ENCODE data around the gene DENND2A. TPM values are rescaled to one million over a fixed set of nuclear protein-coding genes. Genes with fewer than 3 reads are reported as not detected.

The DENND2A gene
- total RNA-seq, 1 experiment from 2014 or later, result 10.0 TPM

GRCh38 chr7:140681766-140682165 lies 41.2 kb upstream of the DENND2A start (continued):
- TF ChIP-seq ZNF281 (CRISPR knock-in tag; IDR thresholded peaks at IDR 0.05), result no peak

DNA sequence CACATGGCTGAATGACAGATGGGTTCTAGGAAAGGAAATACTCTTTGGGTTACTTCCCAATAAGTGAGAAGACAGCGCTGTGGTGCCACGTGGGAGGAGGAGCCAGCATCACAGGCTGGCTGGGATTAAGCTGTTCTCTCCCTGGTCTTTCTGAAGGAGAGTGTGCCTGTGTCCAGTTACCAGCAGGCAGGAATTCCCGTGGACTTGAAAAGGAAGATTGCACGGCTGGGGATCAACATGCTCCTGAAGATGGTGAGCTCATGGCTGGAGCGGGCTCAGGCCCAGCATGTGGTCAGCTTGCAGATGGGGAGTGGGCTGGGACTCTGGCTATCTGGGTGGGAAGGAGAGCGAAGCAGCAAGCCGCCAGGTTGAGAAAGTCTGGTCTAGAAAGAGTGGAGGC lies 40.3 kb upstream of the DENND2A start:
- no peak for DNase-seq (ENCODE audit: low spot score)
- H3K4me3 Mint-ChIP-seq, result no peak overlapping the region

GRCh38 chr7:140679186-140679585 lies 38.6 kb upstream of the DENND2A start:
- ATAC-seq (no peak), DNase-seq (ENCODE audit: low spot score) (no peak)
- peaks cover 12% of the 10 kb centered on the region for H3K36me3 Mint-ChIP-seq
- H3K27ac Mint-ChIP-seq, result no peak overlapping the region
- no peaks in the 10 kb centered on the region for H3K9me3 Mint-ChIP-seq
- ChIA-PET CTCF (interaction anchor here (1.4 to 2.3 kb wide), 2 partner anchors 10 to 12 kb away, joined by 3 to 6 read pairs; no protein-coding TSS in a partner anchor), POLR2A (no interaction called here)
- no peaks in the 10 kb centered on the region for H3K4me1 Mint-ChIP-seq
- H3K27me3 Mint-ChIP-seq (ENCODE audit: low read depth), result no peaks in the 10 kb centered on the region
- no peak overlapping the region for H3K4me3 Mint-ChIP-seq
- no peak for TF ChIP-seq TP53 (CRISPR knock-in tag; IDR thresholded peaks at IDR 0.05)
- TF ChIP-seq ZNF121 (CRISPR knock-in tag; IDR thresholded peaks at IDR 0.05), result no peak
- TF ChIP-seq ATF3 (CRISPR knock-in tag; conservative IDR thresholded peaks at IDR 0.05), result no peak
- TF ChIP-seq, protein P1, sequence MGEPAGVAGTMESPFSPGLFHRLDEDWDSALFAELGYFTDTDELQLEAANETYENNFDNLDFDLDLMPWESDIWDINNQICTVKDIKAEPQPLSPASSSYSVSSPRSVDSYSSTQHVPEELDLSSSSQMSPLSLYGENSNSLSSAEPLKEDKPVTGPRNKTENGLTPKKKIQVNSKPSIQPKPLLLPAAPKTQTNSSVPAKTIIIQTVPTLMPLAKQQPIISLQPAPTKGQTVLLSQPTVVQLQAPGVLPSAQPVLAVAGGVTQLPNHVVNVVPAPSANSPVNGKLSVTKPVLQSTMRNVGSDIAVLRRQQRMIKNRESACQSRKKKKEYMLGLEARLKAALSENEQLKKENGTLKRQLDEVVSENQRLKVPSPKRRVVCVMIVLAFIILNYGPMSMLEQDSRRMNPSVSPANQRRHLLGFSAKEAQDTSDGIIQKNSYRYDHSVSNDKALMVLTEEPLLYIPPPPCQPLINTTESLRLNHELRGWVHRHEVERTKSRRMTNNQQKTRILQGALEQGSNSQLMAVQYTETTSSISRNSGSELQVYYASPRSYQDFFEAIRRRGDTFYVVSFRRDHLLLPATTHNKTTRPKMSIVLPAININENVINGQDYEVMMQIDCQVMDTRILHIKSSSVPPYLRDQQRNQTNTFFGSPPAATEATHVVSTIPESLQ (CRISPR knock-in tag; IDR thresholded peaks at IDR 0.05), result no peak
- no peak for TF ChIP-seq ERG (CRISPR knock-in tag; IDR thresholded peaks at IDR 0.05)
- no peak for TF ChIP-seq MXD4 (CRISPR knock-in tag; IDR thresholded peaks at IDR 0.05; ENCODE audit: borderline replicate concordance)
- no peak for TF ChIP-seq ARID4B (CRISPR knock-in tag; IDR thresholded peaks at IDR 0.05; ENCODE audit: borderline replicate concordance)
- TF ChIP-seq, protein P2, sequence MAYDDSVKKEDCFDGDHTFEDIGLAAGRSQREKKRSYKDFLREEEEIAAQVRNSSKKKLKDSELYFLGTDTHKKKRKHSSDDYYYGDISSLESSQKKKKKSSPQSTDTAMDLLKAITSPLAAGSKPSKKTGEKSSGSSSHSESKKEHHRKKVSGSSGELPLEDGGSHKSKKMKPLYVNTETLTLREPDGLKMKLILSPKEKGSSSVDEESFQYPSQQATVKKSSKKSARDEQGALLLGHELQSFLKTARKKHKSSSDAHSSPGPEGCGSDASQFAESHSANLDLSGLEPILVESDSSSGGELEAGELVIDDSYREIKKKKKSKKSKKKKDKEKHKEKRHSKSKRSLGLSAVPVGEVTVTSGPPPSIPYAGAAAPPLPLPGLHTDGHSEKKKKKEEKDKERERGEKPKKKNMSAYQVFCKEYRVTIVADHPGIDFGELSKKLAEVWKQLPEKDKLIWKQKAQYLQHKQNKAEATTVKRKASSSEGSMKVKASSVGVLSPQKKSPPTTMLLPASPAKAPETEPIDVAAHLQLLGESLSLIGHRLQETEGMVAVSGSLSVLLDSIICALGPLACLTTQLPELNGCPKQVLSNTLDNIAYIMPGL (CRISPR knock-in tag; IDR thresholded peaks at IDR 0.05), result no peak

More for the DNA sequence above, 40.3 kb upstream of the DENND2A start:
- no peaks in the 10 kb centered on the region for H3K27me3 Mint-ChIP-seq (ENCODE audit: low read depth)
- CTCF ChIA-PET, result interaction anchor here (1.0 to 2.3 kb wide), 2 partner anchors 9 to 11 kb away, joined by 5 to 6 read pairs; no protein-coding TSS in a partner anchor
- POLR2A ChIA-PET, result no interaction called here
- H3K27ac Mint-ChIP-seq, result peak overlapping the region; percentile 70; the same call in 1 of the 2 replicates
- ATAC-seq, result no peak
- H3K36me3 Mint-ChIP-seq, result peaks cover 12% of the 10 kb centered on the region
- H3K4me1 Mint-ChIP-seq, result no peaks in the 10 kb centered on the region
- no peak for TF ChIP-seq ATF1 (CRISPR knock-in tag; IDR thresholded peaks at IDR 0.05)
- no peak for TF ChIP-seq ETV6 (CRISPR knock-in tag; IDR thresholded peaks at IDR 0.05)
- TF ChIP-seq GTF2I (CRISPR knock-in tag; conservative IDR thresholded peaks at IDR 0.05), result no peak
- TF ChIP-seq, protein P3, sequence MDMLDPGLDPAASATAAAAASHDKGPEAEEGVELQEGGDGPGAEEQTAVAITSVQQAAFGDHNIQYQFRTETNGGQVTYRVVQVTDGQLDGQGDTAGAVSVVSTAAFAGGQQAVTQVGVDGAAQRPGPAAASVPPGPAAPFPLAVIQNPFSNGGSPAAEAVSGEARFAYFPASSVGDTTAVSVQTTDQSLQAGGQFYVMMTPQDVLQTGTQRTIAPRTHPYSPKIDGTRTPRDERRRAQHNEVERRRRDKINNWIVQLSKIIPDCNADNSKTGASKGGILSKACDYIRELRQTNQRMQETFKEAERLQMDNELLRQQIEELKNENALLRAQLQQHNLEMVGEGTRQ (CRISPR knock-in tag; IDR thresholded peaks at IDR 0.05), result no peak
- TF ChIP-seq FOXJ3 (CRISPR knock-in tag; IDR thresholded peaks at IDR 0.05; ENCODE audit: borderline replicate concordance), result no peak
- no peak for TF ChIP-seq SMAD3 (CRISPR knock-in tag; IDR thresholded peaks at IDR 0.05; ENCODE audit: borderline replicate concordance)
- TF ChIP-seq TEAD4 (CRISPR knock-in tag; IDR thresholded peaks at IDR 0.05), result no peak
- TF ChIP-seq, protein P4, sequence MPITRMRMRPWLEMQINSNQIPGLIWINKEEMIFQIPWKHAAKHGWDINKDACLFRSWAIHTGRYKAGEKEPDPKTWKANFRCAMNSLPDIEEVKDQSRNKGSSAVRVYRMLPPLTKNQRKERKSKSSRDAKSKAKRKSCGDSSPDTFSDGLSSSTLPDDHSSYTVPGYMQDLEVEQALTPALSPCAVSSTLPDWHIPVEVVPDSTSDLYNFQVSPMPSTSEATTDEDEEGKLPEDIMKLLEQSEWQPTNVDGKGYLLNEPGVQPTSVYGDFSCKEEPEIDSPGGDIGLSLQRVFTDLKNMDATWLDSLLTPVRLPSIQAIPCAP (CRISPR knock-in tag; IDR thresholded peaks at IDR 0.05), result no peak
- no peak for TF ChIP-seq SP1 (CRISPR knock-in tag; conservative IDR thresholded peaks at IDR 0.05)
- no peak for TF ChIP-seq SMAD4 (CRISPR knock-in tag; IDR thresholded peaks at IDR 0.05)
- TF ChIP-seq NFATC4 (CRISPR knock-in tag; IDR thresholded peaks at IDR 0.05), result no peak
- TF ChIP-seq NR1H2 (CRISPR knock-in tag; IDR thresholded peaks at IDR 0.05), result no peak
- no peak for TF ChIP-seq ZNF671 (CRISPR knock-in tag; IDR thresholded peaks at IDR 0.05)
- TF ChIP-seq IRF2 (CRISPR knock-in tag; IDR thresholded peaks at IDR 0.05; ENCODE audit: borderline replicate concordance, low read depth), result no peak
- TF ChIP-seq MXD4 (CRISPR knock-in tag; IDR thresholded peaks at IDR 0.05; ENCODE audit: borderline replicate concordance), result no peak
- no peak for TF ChIP-seq ZNF423 (CRISPR knock-in tag; IDR thresholded peaks at IDR 0.05)
- no peak for TF ChIP-seq ATF3 (CRISPR knock-in tag; conservative IDR thresholded peaks at IDR 0.05)
- H3K9me3 Mint-ChIP-seq, result no peaks in the 10 kb centered on the region
